Endothelial cell (in vitro differentiated cells): ENCODE data around the gene TRMT10B. TPM values are rescaled to one million over a fixed set of nuclear protein-coding genes. Genes with fewer than 3 reads are reported as not detected.

Experiments
- DNase-seq: peaks from one replicate; pipeline ENCODE4 v3.0.0; 2021; ENCODE audit warnings: low spot score
- H3K27ac Mint-ChIP-seq: one replicate; pipeline ENCODE4 v1.8.0; 2021; ENCODE audit warnings: mixed read lengths, inconsistent platforms; ENCODE audit not compliant: unreplicated experiment
- H3K27me3 Mint-ChIP-seq: one replicate; pipeline ENCODE4 v1.8.0; 2021; ENCODE audit warnings: mild to moderate bottlenecking, moderate library complexity, mixed read lengths, inconsistent platforms; ENCODE audit not compliant: unreplicated experiment
- H3K36me3 Mint-ChIP-seq: one replicate; pipeline ENCODE4 v1.8.0; 2021; ENCODE audit warnings: mild to moderate bottlenecking, low read depth, mixed read lengths, inconsistent platforms; ENCODE audit not compliant: unreplicated experiment
- H3K4me1 Mint-ChIP-seq: one replicate; pipeline ENCODE4 v1.8.0; 2021; ENCODE audit warnings: mild to moderate bottlenecking, mixed read lengths, inconsistent platforms; ENCODE audit not compliant: unreplicated experiment
- H3K4me3 Mint-ChIP-seq: one replicate; pipeline ENCODE4 v1.8.0; 2021; ENCODE audit warnings: mild to moderate bottlenecking, mixed read lengths, inconsistent platforms; ENCODE audit not compliant: unreplicated experiment
- H3K9me3 Mint-ChIP-seq: one replicate; pipeline ENCODE4 v1.8.0; 2021; ENCODE audit warnings: mixed read lengths, inconsistent platforms; ENCODE audit not compliant: unreplicated experiment
- total RNA-seq: library from RNA; stranded (reverse); fragmentation: NEBNext Ultra II Directional; extraction: Animal tissue kit (Norgen Biotek cat#: 25700); gene quantifications from one replicate; pipeline ENCODE4 v1.2.1, GENCODE V29; 2021; ENCODE audit not compliant: unreplicated experiment
- TF ChIP-seq, protein P1 (sequence below): fragments of 200-600 bp; sonication (generic); IDR thresholded peaks from one replicate; pipeline ENCODE4 v1.5.0; 2021; ENCODE audit warnings: antibody characterized with exemption; ENCODE audit not compliant: unreplicated experiment

Gene TRMT10B
- total RNA-seq, 1 donor from 2014 or later: 4.7 TPM

DNA sequence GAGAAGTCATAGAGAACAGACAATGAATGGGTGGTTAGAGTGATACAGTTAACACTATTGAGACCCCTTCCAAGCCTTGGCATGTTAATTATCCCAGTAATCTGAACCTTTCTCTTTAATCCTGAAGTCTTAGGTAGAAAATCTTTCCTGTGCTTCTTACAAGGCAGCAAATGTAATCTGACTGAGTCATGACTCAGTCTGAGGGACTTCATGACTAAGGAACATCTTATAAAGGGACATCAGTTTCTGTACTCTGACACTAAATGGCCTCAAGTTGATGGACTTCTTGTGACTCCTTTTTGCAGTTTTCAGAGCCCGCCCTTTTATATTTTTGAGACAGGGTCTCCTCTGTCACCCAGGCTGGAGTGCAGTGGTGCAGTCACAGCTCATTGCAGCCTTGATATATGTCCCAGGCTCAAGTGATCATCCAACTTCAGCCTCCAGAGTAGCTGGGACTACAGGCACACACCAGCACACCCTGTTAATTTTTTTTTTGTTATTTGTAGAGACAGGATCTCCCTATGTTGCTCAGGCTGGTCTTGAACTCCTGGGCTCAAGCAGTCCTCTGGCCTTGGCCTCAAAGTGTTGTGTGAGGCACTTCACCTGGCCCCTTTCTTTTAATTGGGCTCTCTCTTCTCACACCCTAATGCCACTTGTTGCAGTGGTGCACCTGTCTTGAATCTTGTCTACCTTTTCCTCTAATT lies 21.8 kb downstream of the TRMT10B start:
- DNase-seq: no peak
- H3K4me3 Mint-ChIP-seq: no peak overlapping the region
- no peaks in the 10 kb centered on the region for H3K27me3 Mint-ChIP-seq
- no peaks in the 10 kb centered on the region for H3K9me3 Mint-ChIP-seq
- H3K36me3 Mint-ChIP-seq: peaks cover 7% of the 10 kb centered on the region
- no peaks in the 10 kb centered on the region for H3K4me1 Mint-ChIP-seq
- no peak overlapping the region for H3K27ac Mint-ChIP-seq
- TF ChIP-seq, protein P1, sequence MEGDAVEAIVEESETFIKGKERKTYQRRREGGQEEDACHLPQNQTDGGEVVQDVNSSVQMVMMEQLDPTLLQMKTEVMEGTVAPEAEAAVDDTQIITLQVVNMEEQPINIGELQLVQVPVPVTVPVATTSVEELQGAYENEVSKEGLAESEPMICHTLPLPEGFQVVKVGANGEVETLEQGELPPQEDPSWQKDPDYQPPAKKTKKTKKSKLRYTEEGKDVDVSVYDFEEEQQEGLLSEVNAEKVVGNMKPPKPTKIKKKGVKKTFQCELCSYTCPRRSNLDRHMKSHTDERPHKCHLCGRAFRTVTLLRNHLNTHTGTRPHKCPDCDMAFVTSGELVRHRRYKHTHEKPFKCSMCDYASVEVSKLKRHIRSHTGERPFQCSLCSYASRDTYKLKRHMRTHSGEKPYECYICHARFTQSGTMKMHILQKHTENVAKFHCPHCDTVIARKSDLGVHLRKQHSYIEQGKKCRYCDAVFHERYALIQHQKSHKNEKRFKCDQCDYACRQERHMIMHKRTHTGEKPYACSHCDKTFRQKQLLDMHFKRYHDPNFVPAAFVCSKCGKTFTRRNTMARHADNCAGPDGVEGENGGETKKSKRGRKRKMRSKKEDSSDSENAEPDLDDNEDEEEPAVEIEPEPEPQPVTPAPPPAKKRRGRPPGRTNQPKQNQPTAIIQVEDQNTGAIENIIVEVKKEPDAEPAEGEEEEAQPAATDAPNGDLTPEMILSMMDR: no peak

DNA sequence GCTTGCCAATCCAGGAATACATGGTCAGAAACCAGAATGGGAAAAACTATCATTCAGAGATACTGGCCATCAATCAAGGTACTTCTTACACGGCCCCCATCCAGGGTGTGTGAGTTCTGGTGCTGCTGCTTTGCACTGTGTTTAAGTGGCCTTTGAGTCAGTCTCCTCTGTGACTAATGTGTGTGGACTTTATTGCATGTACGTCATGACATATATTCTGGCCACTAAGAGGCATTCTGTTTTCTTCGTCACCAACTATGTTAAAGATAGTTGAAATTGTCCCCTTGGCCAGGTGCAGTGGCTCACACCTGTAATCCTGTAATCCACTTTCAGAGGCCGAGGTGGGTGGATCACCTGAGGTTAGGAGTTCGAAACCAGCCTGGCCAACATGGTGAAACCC lies 22.7 kb downstream of the TRMT10B start:
- no peak overlapping the region for H3K4me3 Mint-ChIP-seq
- no peak for DNase-seq
- no peak overlapping the region for H3K27ac Mint-ChIP-seq
- H3K9me3 Mint-ChIP-seq: no peaks in the 10 kb centered on the region
- TF ChIP-seq, protein P1: no peak
- H3K36me3 Mint-ChIP-seq: peaks cover 11% of the 10 kb centered on the region
- no peaks in the 10 kb centered on the region for H3K4me1 Mint-ChIP-seq
- no peaks in the 10 kb centered on the region for H3K27me3 Mint-ChIP-seq

DNA sequence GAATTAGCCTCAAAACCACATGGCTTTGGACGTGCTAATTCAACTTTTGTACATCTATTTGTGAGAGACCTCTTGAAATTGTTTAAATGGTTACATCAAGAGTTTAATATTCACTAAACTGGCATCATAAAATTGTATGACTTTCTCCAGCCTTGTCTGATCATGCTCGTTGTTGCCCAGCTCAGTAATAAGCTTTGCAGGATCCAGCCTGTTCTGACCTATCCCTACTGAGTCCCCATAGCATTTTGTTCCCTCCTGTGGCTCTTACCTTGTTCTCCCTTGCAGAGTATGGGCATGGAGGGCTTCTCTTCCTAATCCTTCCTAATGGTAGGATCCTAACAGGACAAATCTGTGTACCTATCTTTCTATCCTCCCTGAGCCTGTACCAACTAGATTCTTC lies 24.9 kb downstream of the TRMT10B start:
- peaks cover 18% of the 10 kb centered on the region for H3K36me3 Mint-ChIP-seq
- no peak for DNase-seq
- TF ChIP-seq, protein P1: no peak
- H3K4me3 Mint-ChIP-seq: no peak overlapping the region
- no peak overlapping the region for H3K27ac Mint-ChIP-seq
- H3K4me1 Mint-ChIP-seq: peaks cover 8% of the 10 kb centered on the region
- H3K27me3 Mint-ChIP-seq: no peaks in the 10 kb centered on the region
- no peaks in the 10 kb centered on the region for H3K9me3 Mint-ChIP-seq

DNA sequence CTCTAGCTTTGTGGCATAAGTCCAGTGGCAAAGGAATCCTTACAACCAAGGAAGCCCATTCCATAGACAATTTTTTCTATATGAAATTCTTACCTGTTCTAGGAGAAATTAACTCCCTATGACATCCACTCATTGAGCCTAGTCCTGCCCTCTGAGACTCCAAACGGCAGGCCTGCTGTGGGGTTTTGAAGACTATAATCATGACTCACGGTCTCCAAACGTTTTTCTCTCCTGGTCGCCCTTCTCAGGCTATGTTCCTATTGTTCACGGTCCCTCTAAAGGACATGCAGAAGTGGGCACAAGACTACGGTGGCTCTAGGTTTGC lies 30.6 kb downstream of the TRMT10B start:
- DNase-seq: no peak
- Mint-ChIP-seq H3K4me3 (peak overlapping the region; percentile 96), H3K9me3 (no peaks in the 10 kb centered on the region), H3K36me3 (peaks cover 17% of the 10 kb centered on the region), H3K4me1 (peaks cover 17% of the 10 kb centered on the region), H3K27ac (peak overlapping the region; percentile 91), H3K27me3 (no peaks in the 10 kb centered on the region)
- TF ChIP-seq, protein P1: no peak

DNA sequence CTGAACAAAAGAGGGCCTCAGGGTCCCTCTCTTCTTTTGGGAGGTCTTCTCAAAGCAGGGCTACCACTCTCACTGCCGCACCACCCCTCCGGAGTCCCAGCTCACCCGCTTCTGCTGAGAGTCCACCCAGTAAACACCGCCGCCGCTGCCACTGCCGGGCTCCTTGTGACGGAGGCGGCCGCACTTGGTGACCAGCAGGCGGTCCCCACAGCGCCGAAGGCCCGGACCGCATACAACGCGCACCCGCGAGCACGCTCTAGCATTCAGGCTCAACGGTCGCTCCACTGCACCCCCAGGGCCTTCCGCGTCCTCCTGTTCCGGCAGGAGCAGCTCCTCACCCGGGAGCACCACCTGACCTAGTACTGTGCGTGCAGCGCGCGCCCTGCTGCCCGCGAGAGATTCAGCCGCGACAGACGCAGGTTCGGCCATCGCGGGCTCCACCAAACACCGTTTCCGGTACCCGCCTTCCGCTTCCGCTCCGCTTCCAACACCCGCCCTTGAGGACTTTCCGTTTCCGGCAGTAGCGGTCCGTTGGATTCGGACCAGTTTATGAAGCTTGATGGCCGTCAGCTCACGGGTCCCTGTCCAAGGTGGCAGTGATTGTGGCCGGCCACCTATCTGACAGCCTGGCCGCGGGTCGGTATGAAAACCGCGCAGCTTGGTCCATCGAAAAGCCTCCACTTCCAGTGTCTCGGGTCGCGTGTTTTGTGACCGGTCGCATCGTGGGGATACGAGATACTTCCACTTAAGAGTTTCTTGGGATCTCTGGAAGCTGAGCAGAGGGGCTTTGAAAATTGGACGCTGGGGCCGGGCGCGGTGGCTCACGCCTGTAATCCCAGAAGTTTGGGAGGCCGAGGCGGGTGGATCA lies 31.2 kb downstream of the TRMT10B start, which contains the start of gene EXOSC3:
Gene EXOSC3, minus strand, starts transcription at position 449 of the 868 bp plus-strand sequence. Its CDS starts 20 bp downstream, at position 429.
- Mint-ChIP-seq H3K27ac (peak within 1 kb of the TSS; percentile 91), H3K9me3 (no peaks in the 10 kb centered on the region), H3K27me3 (no peaks in the 10 kb centered on the region), H3K4me3 (peak within 1 kb of the TSS; percentile 96), H3K36me3 (peaks cover 17% of the 10 kb centered on the region), H3K4me1 (peaks cover 17% of the 10 kb centered on the region)
- DNase-seq: peak; percentile 88
- TF ChIP-seq, protein P1: no peak
